Skeletal muscle satellite cell (primary cell): Measurements from ENCODE around the gene GAS2.

Source experiments
- H3K27me3 ChIP-seq: 2 replicates; pipeline ENCODE4 v1.7.0; 2013; ENCODE audit warnings: low read length; ENCODE audit not compliant: control insufficient read depth, insufficient read depth
- H3K36me3 ChIP-seq: 2 replicates; pipeline ENCODE4 v1.7.0; 2013; ENCODE audit warnings: mild to moderate bottlenecking, control low read depth, low read length; ENCODE audit not compliant: insufficient read depth
- H3K4me1 ChIP-seq: 2 replicates; pipeline ENCODE4 v1.7.0; 2013; ENCODE audit warnings: low read length; ENCODE audit not compliant: control insufficient read depth, insufficient read depth
- H3K4me2 ChIP-seq: 2 replicates; pipeline ENCODE4 v1.7.0; 2013; ENCODE audit warnings: mild to moderate bottlenecking, low read length
- H3K4me3 ChIP-seq: 2 replicates; pipeline ENCODE4 v1.7.0; 2013; ENCODE audit warnings: low read length
- H3K9ac ChIP-seq: 2 replicates; pipeline ENCODE4 v1.7.0; 2013; ENCODE audit warnings: mild to moderate bottlenecking, low read depth, low read length, moderate library complexity
- H3K9me3 ChIP-seq: replicated peaks from 2 replicates; pipeline ENCODE4 v1.7.0; 2013; ENCODE audit warnings: mild to moderate bottlenecking, control low read depth, low read length

The GAS2 gene

DNA sequence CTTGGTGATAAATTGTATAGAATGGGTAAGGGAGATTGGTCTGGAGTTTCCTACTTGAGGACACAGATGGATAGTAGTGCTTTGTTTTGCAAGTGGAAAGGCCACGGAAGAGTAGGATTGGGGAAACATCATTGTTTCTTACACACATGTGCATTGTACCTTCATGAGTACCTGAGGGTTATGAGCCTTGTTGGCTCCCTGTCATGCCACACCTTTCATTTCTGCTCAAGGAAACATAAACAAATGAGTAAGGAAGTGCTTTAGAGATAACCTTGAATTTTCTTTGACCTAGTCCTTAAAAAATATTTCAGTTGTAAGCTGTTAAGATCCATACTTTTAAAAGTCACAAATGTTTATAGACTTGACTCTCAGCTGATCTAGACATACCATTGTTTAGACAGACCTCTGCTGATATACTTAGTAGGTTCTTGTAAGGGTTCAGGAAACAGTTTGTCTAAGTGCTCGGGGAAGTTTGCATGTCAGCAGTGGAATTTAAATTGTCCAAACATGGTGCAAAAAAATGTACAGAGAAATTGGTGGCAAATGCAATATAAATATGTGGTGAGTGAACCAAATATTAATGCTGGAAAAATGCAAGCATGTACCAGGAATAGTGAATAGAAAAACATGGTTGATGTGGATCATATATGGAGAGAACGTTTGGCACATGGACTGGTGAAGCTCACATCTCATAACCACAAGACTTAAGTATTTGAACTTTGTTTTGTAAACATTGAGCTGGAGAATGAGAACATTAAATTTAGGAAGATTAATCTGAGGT, 40.9 kb downstream of the GAS2 start:
- Histone ChIP-seq H3K4me1 (no peaks in the 10 kb centered on the region), H3K9ac (no peak overlapping the region)

DNA sequence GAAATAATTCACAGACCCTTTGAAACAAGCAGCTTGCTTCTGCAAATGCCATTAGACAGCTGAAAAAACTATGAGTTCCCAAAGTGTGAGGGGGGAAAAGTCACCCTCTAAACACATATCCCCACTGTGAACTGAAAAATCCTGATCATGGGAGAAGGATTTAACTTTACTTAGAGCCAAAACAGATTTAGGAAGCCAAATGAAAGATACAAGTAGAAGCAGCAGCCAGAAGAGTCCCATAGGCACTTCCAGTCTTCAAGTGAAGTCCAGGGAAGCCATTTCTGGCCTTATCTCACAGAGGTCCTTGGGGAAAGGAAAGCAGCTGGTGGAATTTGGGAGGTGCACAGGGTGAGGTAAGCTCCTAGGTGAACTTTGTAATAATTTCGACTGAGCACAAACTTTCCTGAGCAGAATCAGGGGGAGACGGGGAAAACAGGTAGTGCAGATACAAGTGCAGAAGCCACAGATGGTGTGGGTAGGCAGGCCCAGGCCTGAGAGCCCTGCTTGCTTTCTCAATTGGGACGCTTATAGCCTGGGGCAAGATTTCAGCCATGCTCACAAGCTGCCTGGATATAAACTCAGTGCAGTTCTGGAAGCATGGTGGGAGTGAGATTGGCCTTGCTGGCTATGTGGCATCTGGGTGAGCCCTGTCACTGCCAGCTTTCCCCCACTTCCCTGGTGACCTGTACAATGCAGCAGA, 44.8 kb downstream of the GAS2 start:
- H3K9ac ChIP-seq, result no peak overlapping the region

More for the DNA sequence above, 40.9 kb downstream of the GAS2 start:
- Histone ChIP-seq H3K4me2 (no peak overlapping the region), H3K27me3 (no peaks in the 10 kb centered on the region), H3K36me3 (no peaks in the 10 kb centered on the region), H3K9me3 (no peaks in the 10 kb centered on the region), H3K4me3 (no peak overlapping the region)

DNA sequence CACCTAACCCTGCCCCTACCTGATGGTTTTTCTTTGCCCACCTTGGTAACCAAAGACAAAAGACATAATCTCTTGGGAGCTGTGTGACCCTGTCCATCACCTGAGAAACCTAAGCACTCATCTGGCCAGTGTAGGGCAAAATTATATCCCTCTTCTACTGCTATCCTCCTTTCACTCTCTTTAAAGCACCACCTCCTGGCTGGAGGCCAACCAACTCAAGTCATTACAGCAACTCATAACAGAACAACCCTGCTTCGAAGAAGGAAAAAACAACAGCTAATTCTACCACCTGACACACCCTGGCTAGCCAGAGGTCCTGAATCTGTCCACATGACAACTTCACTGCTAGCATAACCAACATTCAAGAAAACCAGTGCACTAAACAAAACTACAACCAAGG, 45.5 kb downstream of the GAS2 start:
- Histone ChIP-seq H3K4me3 (no peak overlapping the region), H3K9me3 (no peaks in the 10 kb centered on the region), H3K4me1 (no peaks in the 10 kb centered on the region), H3K27me3 (no peaks in the 10 kb centered on the region), H3K9ac (no peak overlapping the region), H3K36me3 (no peaks in the 10 kb centered on the region), H3K4me2 (no peak overlapping the region)

More for the DNA sequence above, 44.8 kb downstream of the GAS2 start:
- H3K36me3 ChIP-seq, result no peaks in the 10 kb centered on the region
- H3K4me1 ChIP-seq, result no peaks in the 10 kb centered on the region
- H3K4me3 ChIP-seq, result no peak overlapping the region
- H3K27me3 ChIP-seq, result no peaks in the 10 kb centered on the region
- no peaks in the 10 kb centered on the region for H3K9me3 ChIP-seq
- H3K4me2 ChIP-seq, result no peak overlapping the region

GRCh38 chr11:22713336-22713735, 46.9 kb downstream of the GAS2 start:
- Histone ChIP-seq H3K4me3 (no peak overlapping the region), H3K4me2 (no peak overlapping the region), H3K9me3 (no peaks in the 10 kb centered on the region), H3K4me1 (no peaks in the 10 kb centered on the region), H3K9ac (no peak overlapping the region), H3K27me3 (no peaks in the 10 kb centered on the region), H3K36me3 (no peaks in the 10 kb centered on the region)

GRCh38 chr11:22715971-22716370, 49.6 kb downstream of the GAS2 start:
- H3K4me3 ChIP-seq, result no peak overlapping the region
- H3K4me2 ChIP-seq, result no peak overlapping the region
- no peaks in the 10 kb centered on the region for H3K4me1 ChIP-seq
- H3K36me3 ChIP-seq, result no peaks in the 10 kb centered on the region
- no peak overlapping the region for H3K9ac ChIP-seq
- H3K27me3 ChIP-seq, result no peaks in the 10 kb centered on the region
- H3K9me3 ChIP-seq, result no peaks in the 10 kb centered on the region

DNA sequence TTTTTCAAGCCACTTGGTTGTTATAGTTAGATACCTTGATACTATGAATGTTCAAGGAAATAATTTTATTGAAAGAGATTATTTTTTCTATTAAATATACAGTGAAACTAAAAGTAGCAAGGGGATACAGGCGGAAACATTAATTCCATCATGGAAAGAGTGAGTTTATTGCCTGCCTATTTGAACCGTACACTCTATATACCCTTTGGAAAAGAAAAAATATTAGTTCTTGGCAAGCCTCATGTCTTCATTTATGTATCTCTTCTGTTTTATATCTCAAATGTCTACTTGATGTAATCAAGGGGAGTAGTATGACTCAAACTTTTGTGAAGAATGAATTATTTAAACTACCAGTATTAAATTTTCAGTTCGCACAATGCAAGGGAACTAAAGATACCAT, 54.0 kb downstream of the GAS2 start:
- Histone ChIP-seq H3K4me1 (no peaks in the 10 kb centered on the region), H3K36me3 (no peaks in the 10 kb centered on the region), H3K4me3 (no peak overlapping the region), H3K27me3 (no peaks in the 10 kb centered on the region), H3K9me3 (no peaks in the 10 kb centered on the region), H3K4me2 (no peak overlapping the region), H3K9ac (no peak overlapping the region)

DNA sequence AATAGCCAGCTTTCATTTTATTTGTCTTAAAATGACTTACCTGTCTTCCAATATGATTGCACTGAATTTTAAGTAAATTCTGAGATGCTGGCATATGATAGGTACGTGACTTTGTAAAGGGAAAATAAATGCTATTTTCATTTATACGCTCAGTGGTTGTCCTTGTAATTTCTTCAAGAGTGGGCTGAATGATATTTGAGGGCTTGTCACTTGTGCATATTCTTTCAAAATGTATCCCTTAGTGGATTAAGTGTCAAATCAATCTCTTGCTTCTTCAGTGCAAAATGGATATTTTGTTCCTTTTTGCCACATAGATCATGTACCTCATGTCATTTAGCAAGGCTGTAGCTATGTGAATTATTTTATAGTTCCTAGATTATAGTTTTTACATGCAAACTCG, 56.9 kb downstream of the GAS2 start:
- H3K9ac ChIP-seq, result no peak overlapping the region
- no peak overlapping the region for H3K4me2 ChIP-seq
- H3K27me3 ChIP-seq, result peaks cover 3% of the 10 kb centered on the region
- no peaks in the 10 kb centered on the region for H3K4me1 ChIP-seq
- no peak overlapping the region for H3K4me3 ChIP-seq
- no peaks in the 10 kb centered on the region for H3K36me3 ChIP-seq
- H3K9me3 ChIP-seq, result no peaks in the 10 kb centered on the region

DNA sequence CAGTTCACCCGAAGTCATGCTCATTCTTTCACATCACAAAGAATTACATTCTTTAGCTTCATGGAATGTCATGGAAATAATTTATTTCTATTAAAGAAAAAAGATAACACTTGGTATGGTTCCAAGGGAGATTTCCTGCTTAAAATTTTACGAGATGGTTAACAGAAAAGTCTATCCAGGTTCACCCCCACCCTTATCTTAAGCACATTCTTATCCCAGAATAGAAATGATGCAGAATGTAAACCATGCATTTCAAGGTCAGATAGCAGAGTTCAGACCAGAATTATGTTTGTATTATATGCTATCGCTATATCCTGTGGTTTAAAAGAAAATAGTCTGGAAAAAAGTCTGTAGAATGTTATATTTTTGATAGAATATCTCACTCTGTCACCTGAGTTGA, 58.7 kb downstream of the GAS2 start:
- Histone ChIP-seq H3K4me3 (no peak overlapping the region), H3K4me2 (no peak overlapping the region), H3K9ac (no peak overlapping the region), H3K4me1 (no peaks in the 10 kb centered on the region), H3K27me3 (peaks cover 3% of the 10 kb centered on the region), H3K9me3 (no peaks in the 10 kb centered on the region), H3K36me3 (no peaks in the 10 kb centered on the region)

- H3K36me3 ChIP-seq, result no peaks in the 10 kb centered on the region
- no peaks in the 10 kb centered on the region for H3K9me3 ChIP-seq
- no peaks in the 10 kb centered on the region for H3K4me1 ChIP-seq
- H3K4me2 ChIP-seq, result no peak overlapping the region
- no peak overlapping the region for H3K4me3 ChIP-seq
- peaks cover 3% of the 10 kb centered on the region for H3K27me3 ChIP-seq
- H3K9ac ChIP-seq, result no peak overlapping the region
Measured at GRCh38 chr11:22728600-22729389, 62.4 kb downstream of the GAS2 start.

- Histone ChIP-seq H3K9me3 (no peaks in the 10 kb centered on the region), H3K9ac (no peak overlapping the region), H3K4me2 (no peak overlapping the region), H3K36me3 (no peaks in the 10 kb centered on the region), H3K27me3 (peaks cover 3% of the 10 kb centered on the region), H3K4me1 (no peaks in the 10 kb centered on the region), H3K4me3 (no peak overlapping the region)
Measured at GRCh38 chr11:22730319-22730718, 63.9 kb downstream of the GAS2 start.

- no peaks in the 10 kb centered on the region for H3K27me3 ChIP-seq
- no peak overlapping the region for H3K9ac ChIP-seq
- no peak overlapping the region for H3K4me2 ChIP-seq
- no peaks in the 10 kb centered on the region for H3K36me3 ChIP-seq
- H3K4me1 ChIP-seq, result no peaks in the 10 kb centered on the region
- no peaks in the 10 kb centered on the region for H3K9me3 ChIP-seq
- no peak overlapping the region for H3K4me3 ChIP-seq
Measured at GRCh38 chr11:22732588-22732987, 66.2 kb downstream of the GAS2 start.
